Occipital lobe (tissue), 2 donors: Measurements from ENCODE around the gene RALGAPA2. TPM values are rescaled to one million over a fixed set of nuclear protein-coding genes. Genes with fewer than 3 reads are reported as not detected.

Experiments
- DNase-seq: peaks from one replicate; lab custom pipeline; 2025; lab: John Stamatoyannopoulos, UW
- total RNA-seq: library from RNA; depleted of rRNA; stranded (reverse); fragments of >200 nt; gene quantifications from one replicate; pipeline ENCODE4 v1.2.3, GENCODE V29; 2014

Gene RALGAPA2
- total RNA-seq, 1 donor from 2014 or later, result 63.9 TPM

GRCh38 chr20:20683481-20684321 is 28.7 kb downstream of the RALGAPA2 start:
- no peak for DNase-seq

- DNase-seq, result no peak
These were observed 29.4 kb downstream of the RALGAPA2 start for GRCh38 chr20:20683020-20683419.

GRCh38 chr20:20680991-20681508 is 31.4 kb downstream of the RALGAPA2 start:
- DNase-seq, result no peak

GRCh38 chr20:20679316-20679715 is 33.1 kb downstream of the RALGAPA2 start:
- no peak for DNase-seq

- no peak for DNase-seq
These were observed 35.3 kb downstream of the RALGAPA2 start for GRCh38 chr20:20677186-20677585.

GRCh38 chr20:20668639-20669038 is 43.8 kb downstream of the RALGAPA2 start:
- DNase-seq, result no peak

GRCh38 chr20:20666359-20666758 is 46.1 kb downstream of the RALGAPA2 start:
- DNase-seq, result no peak

- no peak for DNase-seq
These were observed 46.7 kb downstream of the RALGAPA2 start for GRCh38 chr20:20665606-20666332.

GRCh38 chr20:20664795-20665589 is 47.5 kb downstream of the RALGAPA2 start:
- no peak for DNase-seq

- DNase-seq, result no peak
These were observed 48.6 kb downstream of the RALGAPA2 start for GRCh38 chr20:20663841-20664240.

GRCh38 chr20:20658871-20659431 is 53.5 kb downstream of the RALGAPA2 start:
- DNase-seq, result no peak

GRCh38 chr20:20658123-20658522 is 54.3 kb downstream of the RALGAPA2 start:
- no peak for DNase-seq

GRCh38 chr20:20657092-20657491 is 55.4 kb downstream of the RALGAPA2 start:
- no peak for DNase-seq

GRCh38 chr20:20655883-20656282 is 56.6 kb downstream of the RALGAPA2 start:
- no peak for DNase-seq

- DNase-seq, result no peak
These were observed 62.5 kb downstream of the RALGAPA2 start for GRCh38 chr20:20649945-20650344.

- no peak for DNase-seq
These were observed 68.5 kb downstream of the RALGAPA2 start for GRCh38 chr20:20643927-20644326.

- no peak for DNase-seq
These were observed 70.7 kb downstream of the RALGAPA2 start for GRCh38 chr20:20641783-20642182.

- DNase-seq, result no peak
These were observed 73.6 kb downstream of the RALGAPA2 start for GRCh38 chr20:20638878-20639277.

- DNase-seq, result no peak
These were observed 74.3 kb downstream of the RALGAPA2 start for GRCh38 chr20:20637998-20638725.

GRCh38 chr20:20635006-20635405 is 77.4 kb downstream of the RALGAPA2 start:
- DNase-seq, result no peak

- DNase-seq, result no peak
These were observed 79.8 kb downstream of the RALGAPA2 start for GRCh38 chr20:20632644-20633043.
